Iris pigment epithelial cell (primary cell): ENCODE measurements around the gene RAG2.

Source experiments
- DNase-seq: peaks from one replicate; pipeline ENCODE4 v3.0.0-alpha.2; 2011; ENCODE audit warnings: low read depth

The RAG2 gene

GRCh38 chr11:36598051-36598450, at the start of gene RAG2:
Gene RAG2 (minus strand): TSS chr11:36598236. CDS start chr11:36594168, 4,068 bp downstream.
- DNase-seq = no peak

GRCh38 chr11:36638556-36638955, 40.5 kb upstream of the RAG2 start:
- DNase-seq = no peak

- DNase-seq = no peak
Observed at GRCh38 chr11:36635066-36635862, 37.2 kb upstream of the RAG2 start.

- no peak for DNase-seq
Observed at GRCh38 chr11:36631774-36632173, 33.7 kb upstream of the RAG2 start.

- no peak for DNase-seq
Observed at GRCh38 chr11:36628765-36629244, 30.8 kb upstream of the RAG2 start.

- no peak for DNase-seq
Observed at GRCh38 chr11:36628141-36628540, 30.1 kb upstream of the RAG2 start.

GRCh38 chr11:36627471-36627870, 29.4 kb upstream of the RAG2 start:
- no peak for DNase-seq

- DNase-seq = no peak
Observed at GRCh38 chr11:36627006-36627405, 29.0 kb upstream of the RAG2 start.

- DNase-seq = no peak
Observed at GRCh38 chr11:36623494-36623893, 25.5 kb upstream of the RAG2 start.

- DNase-seq = peak; percentile 33
Observed at GRCh38 chr11:36622431-36623136, 24.5 kb upstream of the RAG2 start.

- no peak for DNase-seq
Observed at GRCh38 chr11:36620246-36620645, 22.2 kb upstream of the RAG2 start.

- DNase-seq = no peak
Observed at GRCh38 chr11:36619502-36619901, 21.5 kb upstream of the RAG2 start.

GRCh38 chr11:36618363-36619047, 20.5 kb upstream of the RAG2 start:
- no peak for DNase-seq

- no peak for DNase-seq
Observed at GRCh38 chr11:36617543-36618362, 19.7 kb upstream of the RAG2 start.

GRCh38 chr11:36615826-36616225, 17.8 kb upstream of the RAG2 start:
- no peak for DNase-seq

- DNase-seq = no peak
Observed at GRCh38 chr11:36609383-36609782, 11.3 kb upstream of the RAG2 start.

GRCh38 chr11:36608491-36609199, 10.6 kb upstream of the RAG2 start:
- no peak for DNase-seq

- DNase-seq = no peak
Observed at GRCh38 chr11:36605221-36606216, 7.5 kb upstream of the RAG2 start.

- no peak for DNase-seq
Observed at GRCh38 chr11:36602135-36602534, 4.1 kb upstream of the RAG2 start.

- DNase-seq = no peak
Observed at GRCh38 chr11:36601155-36601554, 3.1 kb upstream of the RAG2 start.
